Fibroblast of mammary gland (primary cell): ENCODE measurements around the gene PATJ.
"Not testable (repeated sequence)": the region's sequence is repeated elsewhere in the genome, so short reads cannot be mapped to it uniquely, and the experiment has no call there.

Source experiments
- DNase-seq: peaks from one replicate; pipeline ENCODE4 v3.0.0-alpha.2; 2010; ENCODE audit warnings: low read depth
- H3K4me3 ChIP-seq: 2 replicates; pipeline ENCODE4 v1.5.1; 2011; ENCODE audit warnings: low read depth, mild to moderate bottlenecking, low read length, moderate library complexity; ENCODE audit not compliant: control insufficient read depth
- TF ChIP-seq, protein P1 (sequence below): conservative IDR thresholded peaks from 2 replicates; pipeline ENCODE4 v1.5.1; 2011; ENCODE audit warnings: low read depth, low read length, inconsistent platforms; ENCODE audit not compliant: control insufficient read depth, insufficient read depth

Gene PATJ

GRCh38 chr1:61844006-61844405, 101.7 kb downstream of the PATJ start:
- H3K4me3 ChIP-seq, result no peak overlapping the region
- TF ChIP-seq, protein P1, sequence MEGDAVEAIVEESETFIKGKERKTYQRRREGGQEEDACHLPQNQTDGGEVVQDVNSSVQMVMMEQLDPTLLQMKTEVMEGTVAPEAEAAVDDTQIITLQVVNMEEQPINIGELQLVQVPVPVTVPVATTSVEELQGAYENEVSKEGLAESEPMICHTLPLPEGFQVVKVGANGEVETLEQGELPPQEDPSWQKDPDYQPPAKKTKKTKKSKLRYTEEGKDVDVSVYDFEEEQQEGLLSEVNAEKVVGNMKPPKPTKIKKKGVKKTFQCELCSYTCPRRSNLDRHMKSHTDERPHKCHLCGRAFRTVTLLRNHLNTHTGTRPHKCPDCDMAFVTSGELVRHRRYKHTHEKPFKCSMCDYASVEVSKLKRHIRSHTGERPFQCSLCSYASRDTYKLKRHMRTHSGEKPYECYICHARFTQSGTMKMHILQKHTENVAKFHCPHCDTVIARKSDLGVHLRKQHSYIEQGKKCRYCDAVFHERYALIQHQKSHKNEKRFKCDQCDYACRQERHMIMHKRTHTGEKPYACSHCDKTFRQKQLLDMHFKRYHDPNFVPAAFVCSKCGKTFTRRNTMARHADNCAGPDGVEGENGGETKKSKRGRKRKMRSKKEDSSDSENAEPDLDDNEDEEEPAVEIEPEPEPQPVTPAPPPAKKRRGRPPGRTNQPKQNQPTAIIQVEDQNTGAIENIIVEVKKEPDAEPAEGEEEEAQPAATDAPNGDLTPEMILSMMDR, result no peak
- peak; percentile 58 for DNase-seq

DNA sequence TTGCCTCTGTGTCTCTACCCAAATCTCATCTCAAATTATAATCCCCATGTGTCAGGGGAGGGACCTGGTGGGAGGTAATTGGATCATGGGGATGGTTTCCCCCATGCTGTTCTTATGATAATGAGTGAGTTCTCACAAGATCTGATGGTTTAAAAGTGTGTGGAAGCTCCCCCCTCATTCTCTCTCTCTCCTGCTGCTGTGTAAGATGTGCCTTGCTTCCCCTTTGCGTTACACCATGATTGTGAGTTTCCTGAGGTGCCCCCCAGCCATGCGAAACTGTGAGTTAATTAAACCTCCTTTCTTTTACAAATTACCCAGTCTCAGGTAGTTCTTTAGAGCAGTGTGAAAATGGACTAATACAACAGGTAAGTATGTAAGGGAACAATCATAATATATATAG, 102.4 kb downstream of the PATJ start:
- not testable (repeated sequence) for DNase-seq, H3K4me3 ChIP-seq

GRCh38 chr1:61851235-61851634, 109.0 kb downstream of the PATJ start:
- DNase-seq, result no peak
- no peak overlapping the region for H3K4me3 ChIP-seq
- TF ChIP-seq, protein P1, result no peak

GRCh38 chr1:61851849-61852669, 109.8 kb downstream of the PATJ start:
- DNase-seq, result peak; percentile 83
- H3K4me3 ChIP-seq, result no peak overlapping the region
- TF ChIP-seq, protein P1, result peak; percentile 77

GRCh38 chr1:61852670-61853015, 110.4 kb downstream of the PATJ start:
- DNase-seq, result no peak
- H3K4me3 ChIP-seq, result no peak overlapping the region
- TF ChIP-seq, protein P1, result no peak

DNA sequence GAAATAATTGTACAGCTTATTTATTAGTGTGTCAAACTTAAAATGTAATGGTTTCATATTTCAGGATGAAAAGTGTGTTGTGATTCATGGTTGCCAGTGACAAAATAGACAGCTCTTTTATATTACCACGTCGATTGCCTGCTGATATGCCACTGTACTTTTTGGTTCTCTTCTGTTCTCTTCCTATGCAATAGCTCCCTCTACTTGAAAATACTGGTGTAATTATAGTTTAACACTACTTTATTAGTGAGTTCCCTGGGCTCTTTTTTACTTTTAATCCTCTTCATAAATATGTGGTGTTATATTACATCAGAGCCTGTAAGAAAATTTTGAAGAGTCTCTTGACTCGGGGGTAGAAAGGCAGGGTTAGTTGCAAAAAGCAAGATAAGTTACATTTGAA, 111.3 kb downstream of the PATJ start:
- TF ChIP-seq, protein P1, result peak; percentile 31
- H3K4me3 ChIP-seq, result no peak overlapping the region
- peak; percentile 50 for DNase-seq

GRCh38 chr1:61864489-61864888, 122.2 kb downstream of the PATJ start:
- TF ChIP-seq, protein P1, result no peak
- no peak for DNase-seq
- H3K4me3 ChIP-seq, result no peak overlapping the region
